ENCODE results near the gene ABCG5.

The ABCG5 gene

GRCh38 chr2:43800894-43801293, 37.7 kb downstream of the ABCG5 start:
- no peaks in the 10 kb centered on the region for H3K36me3 ChIP-seq (ENCODE audit: low read length)
- H2AFZ ChIP-seq (ENCODE audit: low read depth, low read length, severe bottlenecking): no peak overlapping the region
- H3K4me2 ChIP-seq (ENCODE audit: low read depth, low read length, poor library complexity, severe bottlenecking): no peak overlapping the region
- no peaks in the 10 kb centered on the region for H3F3A ChIP-seq (ENCODE audit: insufficient read depth)
- H3K4me3 ChIP-seq (ENCODE audit: insufficient read depth, low read length, poor library complexity, severe bottlenecking): no peak overlapping the region
- H3K9me2 ChIP-seq (replicated peaks; ENCODE audit: insufficient read depth, low read length): no peaks in the 10 kb centered on the region
- no peaks in the 10 kb centered on the region for H3K9me3 ChIP-seq (ENCODE audit: insufficient read depth, low read length)
- H3K79me2 ChIP-seq (ENCODE audit: insufficient read depth, low read length): no peaks in the 10 kb centered on the region
- no peak overlapping the region for H3K27ac ChIP-seq (ENCODE audit: low read depth, low read length)
- no peaks in the 10 kb centered on the region for H3K27me3 ChIP-seq (ENCODE audit: low read length)
- H3K9ac ChIP-seq (ENCODE audit: low read length): no peak overlapping the region
- TF ChIP-seq CTCF (IDR thresholded peaks at IDR 0.05; ENCODE audit: insufficient read depth, low read length, poor library complexity, severe bottlenecking): no peak
- no peak for TF ChIP-seq EZH2phosphoT487 (conservative IDR thresholded peaks at IDR 0.05; ENCODE audit: low read length)
- H4K20me1 ChIP-seq (ENCODE audit: low read depth, low read length): no peaks in the 10 kb centered on the region

- Histone ChIP-seq H2AFZ (ENCODE audit: low read depth, low read length, severe bottlenecking) (no peak overlapping the region), H3K4me3 (ENCODE audit: insufficient read depth, low read length, poor library complexity, severe bottlenecking) (no peak overlapping the region), H4K20me1 (ENCODE audit: low read depth, low read length) (no peaks in the 10 kb centered on the region), H3K27me3 (ENCODE audit: low read length) (no peaks in the 10 kb centered on the region), H3K27ac (ENCODE audit: low read depth, low read length) (no peak overlapping the region), H3K9me3 (ENCODE audit: insufficient read depth, low read length) (no peaks in the 10 kb centered on the region), H3K9me2 (replicated peaks; ENCODE audit: insufficient read depth, low read length) (no peaks in the 10 kb centered on the region), H3K4me2 (ENCODE audit: low read depth, low read length, poor library complexity, severe bottlenecking) (no peak overlapping the region), H3K36me3 (ENCODE audit: low read length) (no peaks in the 10 kb centered on the region), H3K79me2 (ENCODE audit: insufficient read depth, low read length) (no peaks in the 10 kb centered on the region), H3K9ac (ENCODE audit: low read length) (no peak overlapping the region), H3F3A (ENCODE audit: insufficient read depth) (no peaks in the 10 kb centered on the region)
- TF ChIP-seq CTCF (IDR thresholded peaks at IDR 0.05; ENCODE audit: insufficient read depth, low read length, poor library complexity, severe bottlenecking): peak; percentile 21
- no peak for TF ChIP-seq EZH2phosphoT487 (conservative IDR thresholded peaks at IDR 0.05; ENCODE audit: low read length)
These were observed 40.3 kb downstream of the ABCG5 start for GRCh38 chr2:43798300-43798699.

GRCh38 chr2:43796206-43796605, 42.4 kb downstream of the ABCG5 start:
- Histone ChIP-seq H3K4me3 (ENCODE audit: insufficient read depth, low read length, poor library complexity, severe bottlenecking) (no peak overlapping the region), H3K4me2 (ENCODE audit: low read depth, low read length, poor library complexity, severe bottlenecking) (no peak overlapping the region), H3K27me3 (ENCODE audit: low read length) (no peaks in the 10 kb centered on the region), H3K27ac (ENCODE audit: low read depth, low read length) (no peak overlapping the region), H2AFZ (ENCODE audit: low read depth, low read length, severe bottlenecking) (no peak overlapping the region), H3K79me2 (ENCODE audit: insufficient read depth, low read length) (no peaks in the 10 kb centered on the region), H3K9ac (ENCODE audit: low read length) (no peak overlapping the region), H4K20me1 (ENCODE audit: low read depth, low read length) (no peaks in the 10 kb centered on the region), H3F3A (ENCODE audit: insufficient read depth) (no peaks in the 10 kb centered on the region), H3K9me3 (ENCODE audit: insufficient read depth, low read length) (no peaks in the 10 kb centered on the region), H3K9me2 (replicated peaks; ENCODE audit: insufficient read depth, low read length) (no peaks in the 10 kb centered on the region), H3K36me3 (ENCODE audit: low read length) (no peaks in the 10 kb centered on the region)
- no peak for TF ChIP-seq CTCF (IDR thresholded peaks at IDR 0.05; ENCODE audit: insufficient read depth, low read length, poor library complexity, severe bottlenecking)
- no peak for TF ChIP-seq EZH2phosphoT487 (conservative IDR thresholded peaks at IDR 0.05; ENCODE audit: low read length)
